ENCODE data around the gene C1orf122. TPM values are rescaled to one million over a fixed set of nuclear protein-coding genes. Genes with fewer than 3 reads are reported as not detected.

Gene C1orf122
- total and polyA plus RNA-seq, 2 of the 13 experiments (the other 11 are each of a cell fraction or from before 2014, with no cell fraction given): 18.7 to 40.6 TPM

DNA sequence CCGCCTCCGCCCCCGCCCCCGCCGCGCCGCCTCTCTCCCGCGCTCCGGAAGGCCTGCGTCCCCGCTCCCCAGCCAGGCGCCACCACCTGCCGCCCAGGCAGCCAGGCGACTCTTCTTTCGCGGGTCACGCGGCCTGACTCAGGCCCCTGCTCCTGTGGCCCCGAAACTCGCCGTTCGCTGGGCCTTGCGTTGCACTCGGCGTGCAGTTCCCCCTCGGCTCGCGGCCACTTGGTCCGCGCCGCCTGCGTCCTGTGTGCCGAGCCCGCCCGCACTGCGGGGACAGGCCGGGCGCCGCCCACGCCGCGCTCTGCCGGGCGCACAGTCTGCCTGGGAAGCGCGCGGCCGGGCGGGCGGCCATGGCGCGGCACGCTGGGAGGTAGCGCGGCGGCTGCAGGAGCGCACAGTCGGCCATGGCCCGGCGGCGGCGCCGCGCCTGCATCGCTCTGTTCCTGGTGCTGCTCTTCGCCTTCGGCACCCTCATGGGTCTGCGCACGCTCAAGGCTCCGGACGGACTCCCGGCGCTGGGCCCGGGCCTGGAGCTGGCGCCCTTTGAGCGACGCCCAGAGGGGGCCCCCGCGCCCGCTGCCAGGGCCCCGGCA lies 13.7 kb upstream of the C1orf122 start, which contains the start of gene MANEAL (continued):
- TF ChIP-seq, protein P1, sequence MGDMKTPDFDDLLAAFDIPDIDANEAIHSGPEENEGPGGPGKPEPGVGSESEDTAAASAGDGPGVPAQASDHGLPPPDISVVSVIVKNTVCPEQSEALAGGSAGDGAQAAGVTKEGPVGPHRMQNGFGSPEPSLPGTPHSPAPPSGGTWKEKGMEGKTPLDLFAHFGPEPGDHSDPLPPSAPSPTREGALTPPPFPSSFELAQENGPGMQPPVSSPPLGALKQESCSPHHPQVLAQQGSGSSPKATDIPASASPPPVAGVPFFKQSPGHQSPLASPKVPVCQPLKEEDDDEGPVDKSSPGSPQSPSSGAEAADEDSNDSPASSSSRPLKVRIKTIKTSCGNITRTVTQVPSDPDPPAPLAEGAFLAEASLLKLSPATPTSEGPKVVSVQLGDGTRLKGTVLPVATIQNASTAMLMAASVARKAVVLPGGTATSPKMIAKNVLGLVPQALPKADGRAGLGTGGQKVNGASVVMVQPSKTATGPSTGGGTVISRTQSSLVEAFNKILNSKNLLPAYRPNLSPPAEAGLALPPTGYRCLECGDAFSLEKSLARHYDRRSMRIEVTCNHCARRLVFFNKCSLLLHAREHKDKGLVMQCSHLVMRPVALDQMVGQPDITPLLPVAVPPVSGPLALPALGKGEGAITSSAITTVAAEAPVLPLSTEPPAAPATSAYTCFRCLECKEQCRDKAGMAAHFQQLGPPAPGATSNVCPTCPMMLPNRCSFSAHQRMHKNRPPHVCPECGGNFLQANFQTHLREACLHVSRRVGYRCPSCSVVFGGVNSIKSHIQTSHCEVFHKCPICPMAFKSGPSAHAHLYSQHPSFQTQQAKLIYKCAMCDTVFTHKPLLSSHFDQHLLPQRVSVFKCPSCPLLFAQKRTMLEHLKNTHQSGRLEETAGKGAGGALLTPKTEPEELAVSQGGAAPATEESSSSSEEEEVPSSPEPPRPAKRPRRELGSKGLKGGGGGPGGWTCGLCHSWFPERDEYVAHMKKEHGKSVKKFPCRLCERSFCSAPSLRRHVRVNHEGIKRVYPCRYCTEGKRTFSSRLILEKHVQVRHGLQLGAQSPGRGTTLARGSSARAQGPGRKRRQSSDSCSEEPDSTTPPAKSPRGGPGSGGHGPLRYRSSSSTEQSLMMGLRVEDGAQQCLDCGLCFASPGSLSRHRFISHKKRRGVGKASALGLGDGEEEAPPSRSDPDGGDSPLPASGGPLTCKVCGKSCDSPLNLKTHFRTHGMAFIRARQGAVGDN (CRISPR knock-in tag; IDR thresholded peaks at IDR 0.05): peak; percentile 80
- TF ChIP-seq CHD2 (IDR thresholded peaks at IDR 0.05; ENCODE audit: low read depth, low read length) (no peak), ZFP41 (CRISPR knock-in tag; IDR thresholded peaks at IDR 0.05; ENCODE audit: borderline replicate concordance) (no peak), NPAS2 (CRISPR knock-in tag; IDR thresholded peaks at IDR 0.05; ENCODE audit: borderline replicate concordance) (no peak), HCFC1 (IDR thresholded peaks at IDR 0.05; ENCODE audit: low read depth, low read length) (no peak), KLF12 (CRISPR knock-in tag; IDR thresholded peaks at IDR 0.05; ENCODE audit: borderline replicate concordance) (peak; percentile 79; the same call in 1 of the 2 replicates), ZNF558 (CRISPR knock-in tag; IDR thresholded peaks at IDR 0.05; ENCODE audit: borderline replicate concordance) (no peak), KDM5B (CRISPR knock-in tag; IDR thresholded peaks at IDR 0.05; ENCODE audit: borderline replicate concordance) (peak; percentile 49; the same call in 1 of the 2 replicates), ZNF891 (CRISPR knock-in tag; IDR thresholded peaks at IDR 0.05) (no peak), ZNF543 (CRISPR knock-in tag; IDR thresholded peaks at IDR 0.05) (no peak), GATAD1 (CRISPR knock-in tag; IDR thresholded peaks at IDR 0.05) (no peak), ZBTB42 (CRISPR knock-in tag; IDR thresholded peaks at IDR 0.05) (no peak), SMARCC2 (IDR thresholded peaks at IDR 0.05) (no peak), BORCS8-MEF2B (CRISPR knock-in tag; IDR thresholded peaks at IDR 0.05) (no peak; the same call in 1 of the 2 replicates), ATF7-NPFF (CRISPR knock-in tag; IDR thresholded peaks at IDR 0.05; ENCODE audit: low read depth) (no peak; the same call in 1 of the 2 replicates), GTF2F1 (IDR thresholded peaks at IDR 0.05; ENCODE audit: low read length) (no peak), ZFX (CRISPR knock-in tag; IDR thresholded peaks at IDR 0.05; ENCODE audit: low read depth) (peak; percentile 95), ZKSCAN8 (CRISPR knock-in tag; IDR thresholded peaks at IDR 0.05; ENCODE audit: borderline replicate concordance) (no peak), ZNF431 (CRISPR knock-in tag; IDR thresholded peaks at IDR 0.05; ENCODE audit: borderline replicate concordance, low read depth) (peak; percentile 53; the same call in 1 of the 2 replicates), NR3C1 (CRISPR knock-in tag; IDR thresholded peaks at IDR 0.05) (no peak), HOXA7 (CRISPR knock-in tag; IDR thresholded peaks at IDR 0.05) (no peak), ESRRA (CRISPR knock-in tag; IDR thresholded peaks at IDR 0.05; ENCODE audit: low read depth) (no peak), MAF1 (CRISPR knock-in tag; IDR thresholded peaks at IDR 0.05; ENCODE audit: borderline replicate concordance) (no peak)
- TF ChIP-seq, protein P2, sequence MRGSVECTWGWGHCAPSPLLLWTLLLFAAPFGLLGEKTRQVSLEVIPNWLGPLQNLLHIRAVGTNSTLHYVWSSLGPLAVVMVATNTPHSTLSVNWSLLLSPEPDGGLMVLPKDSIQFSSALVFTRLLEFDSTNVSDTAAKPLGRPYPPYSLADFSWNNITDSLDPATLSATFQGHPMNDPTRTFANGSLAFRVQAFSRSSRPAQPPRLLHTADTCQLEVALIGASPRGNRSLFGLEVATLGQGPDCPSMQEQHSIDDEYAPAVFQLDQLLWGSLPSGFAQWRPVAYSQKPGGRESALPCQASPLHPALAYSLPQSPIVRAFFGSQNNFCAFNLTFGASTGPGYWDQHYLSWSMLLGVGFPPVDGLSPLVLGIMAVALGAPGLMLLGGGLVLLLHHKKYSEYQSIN (CRISPR knock-in tag; IDR thresholded peaks at IDR 0.05; ENCODE audit: borderline replicate concordance): no peak
- TF ChIP-seq, protein P3, sequence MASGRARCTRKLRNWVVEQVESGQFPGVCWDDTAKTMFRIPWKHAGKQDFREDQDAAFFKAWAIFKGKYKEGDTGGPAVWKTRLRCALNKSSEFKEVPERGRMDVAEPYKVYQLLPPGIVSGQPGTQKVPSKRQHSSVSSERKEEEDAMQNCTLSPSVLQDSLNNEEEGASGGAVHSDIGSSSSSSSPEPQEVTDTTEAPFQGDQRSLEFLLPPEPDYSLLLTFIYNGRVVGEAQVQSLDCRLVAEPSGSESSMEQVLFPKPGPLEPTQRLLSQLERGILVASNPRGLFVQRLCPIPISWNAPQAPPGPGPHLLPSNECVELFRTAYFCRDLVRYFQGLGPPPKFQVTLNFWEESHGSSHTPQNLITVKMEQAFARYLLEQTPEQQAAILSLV (CRISPR knock-in tag; IDR thresholded peaks at IDR 0.05; ENCODE audit: borderline replicate concordance): no peak
